HepG2 (cell line): ENCODE data around the gene LSMEM2. TPM values are rescaled to one million over a fixed set of nuclear protein-coding genes. Genes with fewer than 3 reads are reported as not detected.
A peak's percentile ranks its signal among the peaks of the same experiment; 100 is the strongest.

Experiments
- AGO2 ChIP-seq: fragments of 200-400 bp; formaldehyde crosslinking; optimal IDR thresholded peaks from 2 replicates; pipeline ENCODE3; 2017; ENCODE audit warnings: mild to moderate bottlenecking, low read depth, low read length, moderate library complexity
- FLYWCH1 ChIP-seq: sonication (generic); formaldehyde crosslinking; IDR thresholded peaks from 2 replicates; pipeline ENCODE4 v1.8.1; 2023; ENCODE audit warnings: mild to moderate bottlenecking, missing genetic modification reagents
- FOXA1 ChIP-seq, 2 experiments: fragments of 450-650 bp in 1 of 2; sonication (generic) in 1 of 2; formaldehyde crosslinking in 1 of 2; IDR thresholded peaks; 2 replicates each; pipeline versions ENCODE4 v1.4.0 to v1.6.1; 2016 to 2020; ENCODE audit warnings: missing genetic modification reagents in 1 of 2
- HDAC2 ChIP-seq: sonication (generic); formaldehyde crosslinking; IDR thresholded peaks from 2 replicates; pipeline ENCODE4 v1.4.0; 2020; ENCODE audit warnings: missing genetic modification reagents
- NFIC ChIP-seq: IDR thresholded peaks from 2 replicates; pipeline ENCODE4 v1.6.1; 2012; ENCODE audit warnings: mild to moderate bottlenecking, low read length, inconsistent platforms
- NR2F6 ChIP-seq, 2 experiments: IDR thresholded peaks; 2 replicates each; pipeline ENCODE4 v1.6.1; 2016; ENCODE audit warnings: antibody characterized with exemption in 1 of 2, mild to moderate bottlenecking in 1 of 2
- RAD51 ChIP-seq: fragments of 450-650 bp; IDR thresholded peaks from 2 replicates; pipeline ENCODE4 v1.6.1; 2016; ENCODE audit warnings: borderline replicate concordance
- RBFOX2 ChIP-seq: fragments of 200-400 bp; formaldehyde crosslinking; IDR thresholded peaks from 2 replicates; pipeline ENCODE4 v1.6.1; 2017; ENCODE audit warnings: low read depth, mild to moderate bottlenecking, low read length
- SP1 ChIP-seq, 2 experiments: fragments of 450-650 bp in 1 of 2; sonication (generic) in 1 of 2; formaldehyde crosslinking in 1 of 2; IDR thresholded peaks; 2 replicates each; pipeline versions ENCODE4 v1.4.0 to v1.6.1; 2016 to 2020; ENCODE audit warnings: missing genetic modification reagents in 1 of 2
- SRSF1 ChIP-seq: fragments of 200-400 bp; formaldehyde crosslinking; optimal IDR thresholded peaks from 2 replicates; pipeline ENCODE3; 2017; ENCODE audit warnings: mild to moderate bottlenecking, low read depth, low read length, moderate library complexity
- SRY ChIP-seq: sonication (generic); formaldehyde crosslinking; IDR thresholded peaks from 2 replicates; pipeline ENCODE4 v1.8.0; 2022; ENCODE audit warnings: mild to moderate bottlenecking, missing genetic modification reagents
- TBX2 ChIP-seq: sonication (generic); formaldehyde crosslinking; IDR thresholded peaks from 2 replicates; pipeline ENCODE4 v1.5.0; 2020; ENCODE audit warnings: missing genetic modification reagents, mild to moderate bottlenecking, borderline replicate concordance
- TEAD2 ChIP-seq: sonication (generic); formaldehyde crosslinking; IDR thresholded peaks from 2 replicates; pipeline ENCODE4 v1.9.0; 2021; ENCODE audit warnings: missing genetic modification reagents
- ZBTB42 ChIP-seq: sonication (generic); formaldehyde crosslinking; IDR thresholded peaks from 2 replicates; pipeline ENCODE4 v1.5.0; 2020; ENCODE audit warnings: mild to moderate bottlenecking, missing genetic modification reagents
- ZFP1 ChIP-seq: IDR thresholded peaks from 2 replicates; pipeline ENCODE4 v1.6.1; 2016
- ZFP36L2 ChIP-seq: sonication (generic); formaldehyde crosslinking; IDR thresholded peaks from 2 replicates; pipeline ENCODE4 v1.4.0; 2020; ENCODE audit warnings: missing genetic modification reagents
- ZNF24 ChIP-seq: fragments of 450-650 bp; IDR thresholded peaks from 2 replicates; pipeline ENCODE4 v1.6.1; 2017; ENCODE audit warnings: antibody characterized with exemption, mild to moderate bottlenecking
- ZNF343 ChIP-seq: sonication (generic); formaldehyde crosslinking; IDR thresholded peaks from 2 replicates; pipeline ENCODE4 v1.4.0; 2020; ENCODE audit warnings: mild to moderate bottlenecking, missing genetic modification reagents
- ZNF547 ChIP-seq: sonication (generic); formaldehyde crosslinking; IDR thresholded peaks from 2 replicates; pipeline ENCODE4 v1.5.1; 2020; ENCODE audit warnings: mild to moderate bottlenecking, missing genetic modification reagents
- ZNF674 ChIP-seq: sonication (generic); formaldehyde crosslinking; IDR thresholded peaks from 2 replicates; pipeline ENCODE4 v1.5.0; 2020; ENCODE audit warnings: low read depth, mild to moderate bottlenecking, missing genetic modification reagents
- ZNF788 ChIP-seq: sonication (generic); formaldehyde crosslinking; IDR thresholded peaks from 2 replicates; pipeline ENCODE4 v1.5.0; 2020; ENCODE audit warnings: mild to moderate bottlenecking, missing genetic modification reagents, borderline replicate concordance
- polyA plus RNA-seq, 8 experiments: library from polyadenylated mRNA; depleted of rRNA in 3 of 8; stranded (reverse) in 7 of 8; unstranded in 1 of 8; fragments of >200 nt; fragmentation: Illumina TruSeq in 4 of 8; extraction: Trizol in 4 of 8; gene quantifications; 2 replicates each; pipeline versions ENCODE4 v1.2.1 to v1.2.3, GENCODE V29; 2011 to 2016; ENCODE audit warnings: low read depth in 4 of 8, missing spikeins in 1 of 8, mixed read lengths in 1 of 8; ENCODE audit not compliant: insufficient read depth in 1 of 8
- total RNA-seq, 5 experiments: library from RNA; depleted of rRNA; stranded (reverse); fragments of >200 nt; fragmentation: Illumina TruSeq; extraction: Trizol; gene quantifications; 2 replicates each; pipeline ENCODE4 v1.2.3, GENCODE V29; 2016; ENCODE audit warnings: low read depth in 1 of 5
- TF ChIP-seq, protein P1 (sequence below): sonication (generic); formaldehyde crosslinking; IDR thresholded peaks from 2 replicates; pipeline ENCODE4 v1.8.1; 2023; ENCODE audit warnings: missing genetic modification reagents, mild to moderate bottlenecking, borderline replicate concordance
- TF ChIP-seq, protein P2 (sequence below): sonication (generic); formaldehyde crosslinking; IDR thresholded peaks from 2 replicates; pipeline ENCODE4 v1.4.0; 2020; ENCODE audit warnings: missing genetic modification reagents
- TF ChIP-seq, protein P3 (sequence below): sonication (generic); formaldehyde crosslinking; IDR thresholded peaks from 2 replicates; pipeline ENCODE4 v1.4.0; 2020; ENCODE audit warnings: missing genetic modification reagents

Gene LSMEM2
- total and polyA plus RNA-seq, 2 of the 13 experiments (the other 11 are each of a cell fraction or from before 2014, with no cell fraction given): 0.07 to 0.41 TPM

DNA sequence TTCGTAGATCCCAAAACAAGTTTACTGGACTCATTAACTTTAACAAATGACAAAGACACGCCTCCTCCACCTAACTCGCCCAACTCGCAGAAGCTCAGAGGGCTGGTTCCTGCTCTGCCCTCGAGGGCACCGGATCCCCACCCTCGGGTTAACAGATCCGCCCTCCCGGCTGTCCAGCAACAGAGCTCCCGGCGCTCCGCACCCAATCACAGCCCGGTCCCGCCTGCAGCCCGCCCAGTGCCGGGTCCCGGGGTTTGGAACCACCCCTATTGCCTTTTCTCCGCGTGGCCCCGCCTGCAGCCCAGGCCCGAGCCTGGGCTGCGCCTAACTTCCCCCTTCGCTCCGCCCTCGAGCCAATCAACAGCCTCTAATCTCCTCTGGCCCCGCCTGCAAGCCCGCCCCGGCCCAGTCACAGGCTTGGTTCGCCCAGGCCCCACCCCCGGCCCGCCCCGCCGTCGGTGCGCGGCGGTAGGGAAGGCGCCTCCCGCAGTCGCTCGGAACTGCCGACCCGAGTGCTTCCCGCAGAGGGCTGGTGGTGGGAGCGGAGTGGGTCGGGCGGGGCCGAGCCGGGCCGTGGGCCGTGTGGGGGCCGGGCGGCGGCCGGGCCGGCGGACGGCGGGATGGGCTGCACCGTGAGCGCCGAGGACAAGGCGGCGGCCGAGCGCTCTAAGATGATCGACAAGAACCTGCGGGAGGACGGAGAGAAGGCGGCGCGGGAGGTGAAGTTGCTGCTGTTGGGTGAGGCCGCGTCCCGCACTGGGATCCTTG, 43.0 kb upstream of the LSMEM2 start, which contains the start of gene GNAI2 (continued):
- TF ChIP-seq ZFP1 (CRISPR knock-in tag) (0 out of 2 replicates have a peak, but pooled peaks have one; percentile 37), ZNF547 (CRISPR knock-in tag) (peak; percentile 52; the same call in 1 of the 2 replicates), FLYWCH1 (no peak), SP1 (IDR thresholded peaks at IDR 0.05) (no peak), SP1 (CRISPR knock-in tag; IDR thresholded peaks at IDR 0.05) (peak; percentile 73), ZNF788 (CRISPR knock-in tag) (no peak; the same call in 1 of the 2 replicates), RAD51 (no peak), AGO2 (no peak), ZFP36L2 (CRISPR knock-in tag) (no peak), SRSF1 (no peak), RBFOX2 (peak; percentile 86), NFIC (no peak), TEAD2 (CRISPR knock-in tag) (no peak), ZNF343 (CRISPR knock-in tag) (no peak), TBX2 (CRISPR knock-in tag) (no peak; the same call in 1 of the 2 replicates), ZNF24 (no peak), SRY (CRISPR knock-in tag) (no peak), NR2F6 (IDR thresholded peaks at IDR 0.05) (no peak), NR2F6 (CRISPR knock-in tag; IDR thresholded peaks at IDR 0.05) (peak; percentile 26), FOXA1 (IDR thresholded peaks at IDR 0.05) (no peak), FOXA1 (CRISPR knock-in tag; IDR thresholded peaks at IDR 0.05) (no peak), HDAC2 (CRISPR knock-in tag) (no peak), ZBTB42 (no peak), ZNF674 (CRISPR knock-in tag) (no peak)
- TF ChIP-seq, protein P1, sequence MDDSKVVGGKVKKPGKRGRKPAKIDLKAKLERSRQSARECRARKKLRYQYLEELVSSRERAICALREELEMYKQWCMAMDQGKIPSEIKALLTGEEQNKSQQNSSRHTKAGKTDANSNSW (CRISPR knock-in tag): no peak
- TF ChIP-seq, protein P2, sequence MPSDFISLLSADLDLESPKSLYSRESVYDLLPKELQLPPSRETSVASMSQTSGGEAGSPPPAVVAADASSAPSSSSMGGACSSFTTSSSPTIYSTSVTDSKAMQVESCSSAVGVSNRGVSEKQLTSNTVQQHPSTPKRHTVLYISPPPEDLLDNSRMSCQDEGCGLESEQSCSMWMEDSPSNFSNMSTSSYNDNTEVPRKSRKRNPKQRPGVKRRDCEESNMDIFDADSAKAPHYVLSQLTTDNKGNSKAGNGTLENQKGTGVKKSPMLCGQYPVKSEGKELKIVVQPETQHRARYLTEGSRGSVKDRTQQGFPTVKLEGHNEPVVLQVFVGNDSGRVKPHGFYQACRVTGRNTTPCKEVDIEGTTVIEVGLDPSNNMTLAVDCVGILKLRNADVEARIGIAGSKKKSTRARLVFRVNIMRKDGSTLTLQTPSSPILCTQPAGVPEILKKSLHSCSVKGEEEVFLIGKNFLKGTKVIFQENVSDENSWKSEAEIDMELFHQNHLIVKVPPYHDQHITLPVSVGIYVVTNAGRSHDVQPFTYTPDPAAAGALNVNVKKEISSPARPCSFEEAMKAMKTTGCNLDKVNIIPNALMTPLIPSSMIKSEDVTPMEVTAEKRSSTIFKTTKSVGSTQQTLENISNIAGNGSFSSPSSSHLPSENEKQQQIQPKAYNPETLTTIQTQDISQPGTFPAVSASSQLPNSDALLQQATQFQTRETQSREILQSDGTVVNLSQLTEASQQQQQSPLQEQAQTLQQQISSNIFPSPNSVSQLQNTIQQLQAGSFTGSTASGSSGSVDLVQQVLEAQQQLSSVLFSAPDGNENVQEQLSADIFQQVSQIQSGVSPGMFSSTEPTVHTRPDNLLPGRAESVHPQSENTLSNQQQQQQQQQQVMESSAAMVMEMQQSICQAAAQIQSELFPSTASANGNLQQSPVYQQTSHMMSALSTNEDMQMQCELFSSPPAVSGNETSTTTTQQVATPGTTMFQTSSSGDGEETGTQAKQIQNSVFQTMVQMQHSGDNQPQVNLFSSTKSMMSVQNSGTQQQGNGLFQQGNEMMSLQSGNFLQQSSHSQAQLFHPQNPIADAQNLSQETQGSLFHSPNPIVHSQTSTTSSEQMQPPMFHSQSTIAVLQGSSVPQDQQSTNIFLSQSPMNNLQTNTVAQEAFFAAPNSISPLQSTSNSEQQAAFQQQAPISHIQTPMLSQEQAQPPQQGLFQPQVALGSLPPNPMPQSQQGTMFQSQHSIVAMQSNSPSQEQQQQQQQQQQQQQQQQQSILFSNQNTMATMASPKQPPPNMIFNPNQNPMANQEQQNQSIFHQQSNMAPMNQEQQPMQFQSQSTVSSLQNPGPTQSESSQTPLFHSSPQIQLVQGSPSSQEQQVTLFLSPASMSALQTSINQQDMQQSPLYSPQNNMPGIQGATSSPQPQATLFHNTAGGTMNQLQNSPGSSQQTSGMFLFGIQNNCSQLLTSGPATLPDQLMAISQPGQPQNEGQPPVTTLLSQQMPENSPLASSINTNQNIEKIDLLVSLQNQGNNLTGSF (CRISPR knock-in tag): no peak
- TF ChIP-seq, protein P3, sequence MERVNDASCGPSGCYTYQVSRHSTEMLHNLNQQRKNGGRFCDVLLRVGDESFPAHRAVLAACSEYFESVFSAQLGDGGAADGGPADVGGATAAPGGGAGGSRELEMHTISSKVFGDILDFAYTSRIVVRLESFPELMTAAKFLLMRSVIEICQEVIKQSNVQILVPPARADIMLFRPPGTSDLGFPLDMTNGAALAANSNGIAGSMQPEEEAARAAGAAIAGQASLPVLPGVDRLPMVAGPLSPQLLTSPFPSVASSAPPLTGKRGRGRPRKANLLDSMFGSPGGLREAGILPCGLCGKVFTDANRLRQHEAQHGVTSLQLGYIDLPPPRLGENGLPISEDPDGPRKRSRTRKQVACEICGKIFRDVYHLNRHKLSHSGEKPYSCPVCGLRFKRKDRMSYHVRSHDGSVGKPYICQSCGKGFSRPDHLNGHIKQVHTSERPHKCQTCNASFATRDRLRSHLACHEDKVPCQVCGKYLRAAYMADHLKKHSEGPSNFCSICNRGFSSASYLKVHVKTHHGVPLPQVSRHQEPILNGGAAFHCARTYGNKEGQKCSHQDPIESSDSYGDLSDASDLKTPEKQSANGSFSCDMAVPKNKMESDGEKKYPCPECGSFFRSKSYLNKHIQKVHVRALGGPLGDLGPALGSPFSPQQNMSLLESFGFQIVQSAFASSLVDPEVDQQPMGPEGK (CRISPR knock-in tag): peak; percentile 35; the same call in 1 of the 2 replicates
